Activated CD8-positive, alpha-beta T cell treated with anti-CD3 and anti-CD28 coated beads for 36 hours (primary cell): ENCODE data around the gene INPP5D. TPM values are rescaled to one million over a fixed set of nuclear protein-coding genes. Genes with fewer than 3 reads are reported as not detected.

Source experiments
- ATAC-seq: fragments of 200-7000 bp; cut with Tn5 transposase; one replicate; pipeline ENCODE4 v1.10.0; 2021; ENCODE audit warnings: mild to moderate bottlenecking, moderate library complexity
- CTCF ChIA-PET: fragments of 350-600 bp; sonication (Branson Sonifier 250); formaldehyde crosslinking; loops from one replicate; lab custom pipeline; 2021; ENCODE audit warnings: antibody characterized with exemption; lab: Charles Lee
- POLR2A ChIA-PET: fragments of 350-600 bp; sonication (Branson Sonifier 250); formaldehyde crosslinking; loops from one replicate; lab custom pipeline; 2021; ENCODE audit warnings: antibody characterized with exemption; lab: Charles Lee
- DNase-seq: peaks from one replicate; pipeline ENCODE4 v3.0.0-alpha.2; 2020
- H3K27ac Mint-ChIP-seq: one replicate; pipeline ENCODE4 v1.8.0; 2021; ENCODE audit warnings: mild to moderate bottlenecking, mixed read lengths
- H3K27me3 Mint-ChIP-seq: one replicate; pipeline ENCODE4 v1.8.0; 2021; ENCODE audit warnings: mixed read lengths
- H3K36me3 Mint-ChIP-seq: one replicate; pipeline ENCODE4 v1.8.0; 2021; ENCODE audit warnings: low read depth, mixed read lengths
- H3K4me1 Mint-ChIP-seq: one replicate; pipeline ENCODE4 v1.8.0; 2021; ENCODE audit warnings: low read depth, mixed read lengths
- H3K4me3 Mint-ChIP-seq: one replicate; pipeline ENCODE4 v1.8.0; 2021; ENCODE audit warnings: mild to moderate bottlenecking, moderate library complexity, mixed read lengths
- H3K9me3 Mint-ChIP-seq: one replicate; pipeline ENCODE4 v1.8.0; 2021; ENCODE audit warnings: mixed read lengths
- CTCF ChIP-seq: fragments of 200-600 bp; IDR thresholded peaks from one replicate; pipeline ENCODE4 v1.8.0; 2022; ENCODE audit warnings: antibody characterized with exemption, mild to moderate bottlenecking
- intact Hi-C: fragments of 100-400 bp; cut with micrococcal nuclease; formaldehyde crosslinking; loops from one replicate; pipeline ENCODE4 v1.10.0; 2022
- total RNA-seq, 2 experiments: library from RNA; stranded (reverse); gene quantifications; one replicate each; pipeline ENCODE4 v1.2.3, GENCODE V29; 2021

The INPP5D gene
- total RNA-seq, 2 experiments from 2014 or later: 38.6 to 40.2 TPM

- H3K9me3 Mint-ChIP-seq: peaks cover 4% of the 10 kb centered on the region
- no peak overlapping the region for H3K27ac Mint-ChIP-seq
- H3K4me3 Mint-ChIP-seq: no peak overlapping the region
- DNase-seq: no peak
- CTCF ChIA-PET: interaction anchor here (1.0 to 1.5 kb wide), 2 partner anchors 8 to 51 kb away, joined by 4 to 6 read pairs; no protein-coding TSS in a partner anchor
- TF ChIP-seq CTCF: no peak
- no peak for ATAC-seq
- intact Hi-C loops: no loop called here
- H3K36me3 Mint-ChIP-seq: peaks cover 20% of the 10 kb centered on the region
- H3K4me1 Mint-ChIP-seq: peaks cover 70% of the 10 kb centered on the region
- POLR2A ChIA-PET: interaction anchor here (2.0 kb wide), 1 partner anchor 23 kb away, joined by 6 read pairs; no protein-coding TSS in a partner anchor
- no peaks in the 10 kb centered on the region for H3K27me3 Mint-ChIP-seq
These were observed 45.2 kb downstream of the INPP5D start for GRCh38 chr2:233105156-233105895.

DNA sequence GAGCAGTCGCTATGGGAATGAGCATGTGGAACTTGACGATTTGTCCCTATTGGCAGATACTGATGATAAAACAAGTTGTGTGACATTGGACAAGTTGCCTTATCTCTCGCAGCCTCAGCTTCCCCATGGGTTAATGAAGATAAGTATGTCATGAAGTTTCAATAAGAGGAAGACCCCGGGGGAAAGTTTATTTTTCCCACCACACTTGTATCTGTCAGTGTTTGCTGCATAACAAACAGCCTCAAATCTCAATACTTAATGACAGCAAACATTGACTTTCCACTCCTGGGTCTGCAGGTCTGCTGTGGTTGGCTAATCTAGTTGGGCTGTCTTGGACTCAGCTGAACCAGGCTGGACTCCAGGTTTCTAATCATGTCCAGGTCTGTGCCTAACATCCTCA, 45.8 kb downstream of the INPP5D start:
- intact Hi-C loops: no loop called here
- ATAC-seq (no peak), DNase-seq (no peak)
- CTCF ChIA-PET: interaction anchor here (1.0 kb wide), 1 partner anchor 9 kb away, joined by 4 read pairs; no protein-coding TSS in a partner anchor
- H3K36me3 Mint-ChIP-seq: peaks cover 17% of the 10 kb centered on the region
- H3K9me3 Mint-ChIP-seq: peaks cover 4% of the 10 kb centered on the region
- TF ChIP-seq CTCF: no peak
- H3K4me3 Mint-ChIP-seq: no peak overlapping the region
- no peaks in the 10 kb centered on the region for H3K27me3 Mint-ChIP-seq
- POLR2A ChIA-PET: interaction anchor here (2.0 kb wide), 1 partner anchor 24 kb away, joined by 6 read pairs; no protein-coding TSS in a partner anchor
- peaks cover 65% of the 10 kb centered on the region for H3K4me1 Mint-ChIP-seq
- no peak overlapping the region for H3K27ac Mint-ChIP-seq

DNA sequence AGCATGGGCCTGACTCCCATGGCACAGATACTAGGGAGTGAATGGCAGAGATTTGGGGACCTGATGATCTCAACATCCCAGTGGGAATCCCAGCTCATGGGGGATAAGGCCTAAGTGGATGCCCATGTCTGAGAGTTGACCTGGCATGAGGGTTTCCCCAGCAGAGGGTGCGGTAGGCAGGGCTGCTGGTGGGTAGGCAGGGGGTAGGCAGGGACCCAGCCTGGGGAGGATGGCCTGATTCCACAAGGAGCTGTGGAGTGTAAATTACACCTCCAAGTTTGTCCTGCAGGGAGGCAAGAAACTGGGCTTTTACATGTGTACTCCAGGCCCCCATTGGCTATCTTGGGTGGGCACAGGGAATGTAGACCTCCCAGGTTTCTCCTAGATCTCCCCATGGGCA, 46.9 kb downstream of the INPP5D start:
- TF ChIP-seq CTCF: no peak
- intact Hi-C loops: no loop called here
- H3K36me3 Mint-ChIP-seq: peaks cover 14% of the 10 kb centered on the region

DNA sequence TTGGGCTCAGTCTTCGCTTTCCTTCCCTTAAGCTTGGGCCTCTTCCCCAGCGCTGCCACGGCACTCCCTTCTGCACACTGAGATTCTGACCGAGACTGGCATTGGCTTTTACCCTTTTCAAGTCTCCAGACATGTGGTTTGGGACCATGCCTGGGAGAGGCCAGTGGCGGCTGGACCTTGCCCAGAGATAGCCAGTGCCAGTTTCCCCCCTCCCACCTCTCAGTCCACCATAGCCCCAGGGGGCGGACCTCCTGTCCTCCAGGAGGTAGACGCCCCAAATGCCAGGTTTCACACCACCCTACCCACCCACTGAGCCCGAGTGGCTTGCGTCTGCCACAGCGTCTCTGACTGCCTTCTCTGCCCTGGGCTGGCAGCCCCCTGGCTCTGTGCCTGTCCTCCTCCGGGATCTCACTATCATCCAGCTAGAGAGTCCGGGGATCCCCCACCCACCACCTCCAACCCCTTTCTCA, 47.7 kb downstream of the INPP5D start:
- CTCF ChIA-PET: interaction anchor here (1.0 kb wide), 1 partner anchor 55 kb away, joined by 3 read pairs; no protein-coding TSS in a partner anchor
- no peak for TF ChIP-seq CTCF
- peaks cover 4% of the 10 kb centered on the region for H3K9me3 Mint-ChIP-seq
- no peak for DNase-seq
- H3K27me3 Mint-ChIP-seq: no peaks in the 10 kb centered on the region
- H3K36me3 Mint-ChIP-seq: peaks cover 11% of the 10 kb centered on the region
- H3K27ac Mint-ChIP-seq: no peak overlapping the region
- H3K4me3 Mint-ChIP-seq: no peak overlapping the region
- POLR2A ChIA-PET: interaction anchor here (0.7 to 1.6 kb wide), 2 partner anchors 8 to 47 kb away, joined by 3 to 5 read pairs; partner anchors contain the start of gene INPP5D
- peaks cover 59% of the 10 kb centered on the region for H3K4me1 Mint-ChIP-seq
- no peak for ATAC-seq
- intact Hi-C loops: no loop called here

More for the DNA sequence above, 46.9 kb downstream of the INPP5D start:
- Mint-ChIP-seq H3K9me3 (peaks cover 4% of the 10 kb centered on the region), H3K4me1 (peaks cover 62% of the 10 kb centered on the region), H3K27me3 (no peaks in the 10 kb centered on the region), H3K4me3 (no peak overlapping the region), H3K27ac (peak overlapping the region; percentile 71)
- no peak for ATAC-seq
- ChIA-PET CTCF (interaction anchor here (0.5 kb wide), 1 partner anchor 144 kb away, joined by 3 read pairs; the partner anchor contains the start of gene ATG16L1), POLR2A (interaction anchor here (0.7 kb wide), 1 partner anchor 43 kb away, joined by 3 read pairs; no protein-coding TSS in a partner anchor)
- DNase-seq: no peak
